ENCODE data around the gene ETS1.

GRCh38 chr11:128573638-128574037, 13.7 kb downstream of the ETS1 start:
- no peak for TF ChIP-seq CTCF (IDR thresholded peaks at IDR 0.05)
- no peak for TF ChIP-seq POLR2A (IDR thresholded peaks at IDR 0.05)

Data from prostate gland (tissue), 2 donors.